ENCODE data around the gene SLC24A4. TPM values are rescaled to one million over a fixed set of nuclear protein-coding genes. Genes with fewer than 3 reads are reported as not detected.
A peak's percentile ranks its signal among the peaks of the same experiment; 100 is the strongest.

Gene SLC24A4
- total RNA-seq, 1 donor from 2014 or later = not detected

GRCh38 chr14:92315050-92315805, 7.7 kb upstream of the SLC24A4 start:
- no peak overlapping the region for H3K4me3 ChIP-seq (ENCODE audit: low read depth, low read length)
- no peak for DNase-seq (ENCODE audit: low read depth)
- TF ChIP-seq, protein P1, sequence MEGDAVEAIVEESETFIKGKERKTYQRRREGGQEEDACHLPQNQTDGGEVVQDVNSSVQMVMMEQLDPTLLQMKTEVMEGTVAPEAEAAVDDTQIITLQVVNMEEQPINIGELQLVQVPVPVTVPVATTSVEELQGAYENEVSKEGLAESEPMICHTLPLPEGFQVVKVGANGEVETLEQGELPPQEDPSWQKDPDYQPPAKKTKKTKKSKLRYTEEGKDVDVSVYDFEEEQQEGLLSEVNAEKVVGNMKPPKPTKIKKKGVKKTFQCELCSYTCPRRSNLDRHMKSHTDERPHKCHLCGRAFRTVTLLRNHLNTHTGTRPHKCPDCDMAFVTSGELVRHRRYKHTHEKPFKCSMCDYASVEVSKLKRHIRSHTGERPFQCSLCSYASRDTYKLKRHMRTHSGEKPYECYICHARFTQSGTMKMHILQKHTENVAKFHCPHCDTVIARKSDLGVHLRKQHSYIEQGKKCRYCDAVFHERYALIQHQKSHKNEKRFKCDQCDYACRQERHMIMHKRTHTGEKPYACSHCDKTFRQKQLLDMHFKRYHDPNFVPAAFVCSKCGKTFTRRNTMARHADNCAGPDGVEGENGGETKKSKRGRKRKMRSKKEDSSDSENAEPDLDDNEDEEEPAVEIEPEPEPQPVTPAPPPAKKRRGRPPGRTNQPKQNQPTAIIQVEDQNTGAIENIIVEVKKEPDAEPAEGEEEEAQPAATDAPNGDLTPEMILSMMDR (conservative IDR thresholded peaks at IDR 0.05; ENCODE audit: low read depth, low read length) = no peak

- DNase-seq (ENCODE audit: low read depth) = no peak
- no peak overlapping the region for H3K4me3 ChIP-seq (ENCODE audit: low read depth, low read length)
- TF ChIP-seq, protein P1 (conservative IDR thresholded peaks at IDR 0.05; ENCODE audit: low read depth, low read length) = no peak
Observed at GRCh38 chr14:92316176-92316575, 6.8 kb upstream of the SLC24A4 start.

GRCh38 chr14:92316937-92317336, 6.0 kb upstream of the SLC24A4 start:
- TF ChIP-seq, protein P1 (conservative IDR thresholded peaks at IDR 0.05; ENCODE audit: low read depth, low read length) = no peak
- no peak overlapping the region for H3K4me3 ChIP-seq (ENCODE audit: low read depth, low read length)
- no peak for DNase-seq (ENCODE audit: low read depth)

- TF ChIP-seq, protein P1 (conservative IDR thresholded peaks at IDR 0.05; ENCODE audit: low read depth, low read length) = no peak
- H3K4me3 ChIP-seq (ENCODE audit: low read depth, low read length) = no peak overlapping the region
- peak; percentile 26 for DNase-seq (ENCODE audit: low read depth)
Observed at GRCh38 chr14:92317511-92317910, 5.5 kb upstream of the SLC24A4 start.

GRCh38 chr14:92321701-92322100, 1.3 kb upstream of the SLC24A4 start:
- no peak for DNase-seq (ENCODE audit: low read depth)
- TF ChIP-seq, protein P1 (conservative IDR thresholded peaks at IDR 0.05; ENCODE audit: low read depth, low read length) = no peak
- no peak overlapping the region for H3K4me3 ChIP-seq (ENCODE audit: low read depth, low read length)

GRCh38 chr14:92322516-92322915, 449 bp upstream of the SLC24A4 start:
- DNase-seq (ENCODE audit: low read depth) = no peak
- TF ChIP-seq, protein P1 (conservative IDR thresholded peaks at IDR 0.05; ENCODE audit: low read depth, low read length) = no peak
- no peak overlapping the region for H3K4me3 ChIP-seq (ENCODE audit: low read depth, low read length)

Data from epithelial cell of proximal tubule (primary cell).